H9 (cell line): ENCODE results near the gene ZNF423. TPM values are rescaled to one million over a fixed set of nuclear protein-coding genes. Genes with fewer than 3 reads are reported as not detected.

Source experiments
- DNase-seq: peaks from one replicate; pipeline ENCODE4 v3.0.0-alpha.2; 2017
- H2AFZ ChIP-seq: one replicate; pipeline ENCODE4 v1.6.1; 2013; ENCODE audit warnings: mild to moderate bottlenecking, low read length, control low read depth, moderate library complexity
- H2AK5ac ChIP-seq: 2 replicates; pipeline ENCODE4 v1.6.1; 2013; ENCODE audit warnings: low read length, control low read depth, mixed read lengths; ENCODE audit not compliant: insufficient read length
- H2BK120ac ChIP-seq: one replicate; pipeline ENCODE4 v1.6.1; 2013; ENCODE audit warnings: low read depth, mild to moderate bottlenecking, low read length, control low read depth, inconsistent platforms; ENCODE audit not compliant: poor library complexity, severe bottlenecking
- H2BK12ac ChIP-seq: 2 replicates; pipeline ENCODE4 v1.6.1; 2013; ENCODE audit warnings: low read length, control low read depth, mixed read lengths, low read depth; ENCODE audit not compliant: insufficient read length
- H2BK15ac ChIP-seq: 2 replicates; pipeline ENCODE4 v1.6.1; 2013; ENCODE audit warnings: low read depth, low read length, control low read depth
- H2BK20ac ChIP-seq: one replicate; pipeline ENCODE4 v1.6.1; 2013; ENCODE audit warnings: low read depth, mild to moderate bottlenecking, low read length, control low read depth, inconsistent platforms; ENCODE audit not compliant: poor library complexity, severe bottlenecking
- H2BK5ac ChIP-seq: 2 replicates; pipeline ENCODE4 v1.6.1; 2013; ENCODE audit warnings: low read length, control low read depth, mixed read lengths; ENCODE audit not compliant: insufficient read length
- H3K14ac ChIP-seq: 2 replicates; pipeline ENCODE4 v1.6.1; 2013; ENCODE audit warnings: low read length, control low read depth; ENCODE audit not compliant: insufficient read depth
- H3K18ac ChIP-seq: 2 replicates; pipeline ENCODE4 v1.6.1; 2013; ENCODE audit warnings: low read depth, mild to moderate bottlenecking, mixed read lengths, low read length, control low read depth; ENCODE audit not compliant: insufficient read length
- H3K23ac ChIP-seq: 2 replicates; pipeline ENCODE4 v1.6.1; 2013; ENCODE audit warnings: low read length, control low read depth, mixed read lengths, low read depth; ENCODE audit not compliant: insufficient read length
- H3K23me2 ChIP-seq: 2 replicates; pipeline ENCODE4 v1.6.1; 2013; ENCODE audit warnings: low read depth, mild to moderate bottlenecking, mixed read lengths, low read length, control low read depth; ENCODE audit not compliant: insufficient read length, poor library complexity, severe bottlenecking
- H3K27ac ChIP-seq: 2 replicates; pipeline ENCODE4 v1.5.1; 2013; ENCODE audit warnings: low read length, control low read depth, mixed read lengths, low read depth; ENCODE audit not compliant: insufficient read length
- H3K27me3 ChIP-seq: 2 replicates; pipeline ENCODE4 v1.6.1; 2013; ENCODE audit warnings: low read length, control low read depth, inconsistent platforms; ENCODE audit not compliant: insufficient read depth
- H3K4ac ChIP-seq: 2 replicates; pipeline ENCODE4 v1.6.1; 2013; ENCODE audit warnings: low read depth, mild to moderate bottlenecking, control low read depth, inconsistent platforms, low read length, moderate library complexity
- H3K4me1 ChIP-seq: 2 replicates; pipeline ENCODE4 v1.6.1; 2013; ENCODE audit warnings: low read length, control low read depth, inconsistent platforms; ENCODE audit not compliant: insufficient read depth
- H3K4me2 ChIP-seq: 2 replicates; pipeline ENCODE4 v1.6.1; 2013; ENCODE audit warnings: low read length, control low read depth, mixed read lengths; ENCODE audit not compliant: insufficient read length, insufficient read depth
- H3K56ac ChIP-seq: 2 replicates; pipeline ENCODE4 v1.6.1; 2013; ENCODE audit warnings: low read depth, mild to moderate bottlenecking, mixed read lengths, low read length, control low read depth; ENCODE audit not compliant: insufficient read length
- H3K79me1 ChIP-seq: 2 replicates; pipeline ENCODE4 v1.6.1; 2013; ENCODE audit warnings: low read depth, mild to moderate bottlenecking, moderate library complexity, low read length, control low read depth, inconsistent platforms; ENCODE audit not compliant: insufficient read depth, poor library complexity, severe bottlenecking
- H3K79me2 ChIP-seq: 2 replicates; pipeline ENCODE4 v1.6.1; 2013; ENCODE audit warnings: low read length, control low read depth, inconsistent platforms; ENCODE audit not compliant: insufficient read depth
- H3K9ac ChIP-seq: 2 replicates; pipeline ENCODE4 v1.6.1; 2013; ENCODE audit warnings: low read length, control low read depth, mixed read lengths; ENCODE audit not compliant: insufficient read length; ENCODE audit errors: extremely low read depth
- H3K9me3 ChIP-seq: one replicate; pipeline ENCODE4 v1.6.1; 2013; ENCODE audit warnings: low read depth, low read length, inconsistent platforms; ENCODE audit not compliant: control insufficient read depth
- H3T11ph ChIP-seq: one replicate; pipeline ENCODE4 v1.6.1; 2013; ENCODE audit warnings: mild to moderate bottlenecking, low read length, control low read depth, inconsistent platforms
- H4K20me1 ChIP-seq: one replicate; pipeline ENCODE4 v1.6.1; 2013; ENCODE audit not compliant: control insufficient read depth, insufficient read length, insufficient read depth
- H4K5ac ChIP-seq: 2 replicates; pipeline ENCODE4 v1.6.1; 2013; ENCODE audit warnings: low read depth, mild to moderate bottlenecking, mixed read lengths, low read length, control low read depth; ENCODE audit not compliant: insufficient read length
- H4K8ac ChIP-seq: replicated peaks from 2 replicates; pipeline ENCODE4 v1.6.1; 2013; ENCODE audit warnings: low read length, control low read depth, mixed read lengths, low read depth; ENCODE audit not compliant: insufficient read length
- H4K91ac ChIP-seq: 2 replicates; pipeline ENCODE4 v1.6.1; 2013; ENCODE audit warnings: low read depth, mild to moderate bottlenecking, moderate library complexity, mixed read lengths, low read length, control low read depth; ENCODE audit not compliant: insufficient read length
- H3K27ac Mint-ChIP-seq, 3 experiments: 2 replicates in 2 of 3; 3 replicates in 1 of 3; pipeline ENCODE4 v1.8.0; 2020 to 2021; ENCODE audit warnings: mixed read lengths in 3 of 3, mild to moderate bottlenecking in 1 of 3, moderate library complexity in 1 of 3
- H3K27me3 Mint-ChIP-seq: 2 replicates; pipeline ENCODE4 v1.8.0; 2021; ENCODE audit warnings: low read depth, mild to moderate bottlenecking, moderate library complexity, mixed read lengths
- H3K36me3 Mint-ChIP-seq, 3 experiments: 2 replicates in 2 of 3; 3 replicates in 1 of 3; pipeline ENCODE4 v1.8.0; 2020 to 2021; ENCODE audit warnings: low read depth in 3 of 3, mixed read lengths in 3 of 3; ENCODE audit not compliant: insufficient read depth in 1 of 3
- H3K4me1 Mint-ChIP-seq, 2 experiments: 2 replicates each; pipeline ENCODE4 v1.8.0; 2020; ENCODE audit warnings: mixed read lengths in 2 of 2
- H3K4me3 Mint-ChIP-seq, 2 experiments: 2 replicates in 1 of 2; 3 replicates in 1 of 2; pipeline ENCODE4 v1.8.0; 2020 to 2021; ENCODE audit warnings: mild to moderate bottlenecking in 2 of 2, mixed read lengths in 2 of 2, moderate library complexity in 1 of 2
- H3K9me3 Mint-ChIP-seq, 2 experiments: 2 replicates in 1 of 2; 3 replicates in 1 of 2; pipeline ENCODE4 v1.8.0; 2020; ENCODE audit warnings: mild to moderate bottlenecking in 2 of 2, mixed read lengths in 2 of 2, moderate library complexity in 1 of 2
- CTCF ChIP-seq: fragments of 200-600 bp; sonication (generic); conservative IDR thresholded peaks from 3 replicates; pipeline ENCODE4 v1.8.0; 2021; ENCODE audit warnings: antibody characterized with exemption, mild to moderate bottlenecking
- WGBS: extraction: QIAGEN DNeasy Blood & Tissue Kit; methylation state at CpG from one replicate; pipeline ENCODE4 v1.1.7; 2013; ENCODE audit warnings: missing lambda C conversion rate, low lambda C conversion rate, mixed read lengths; ENCODE audit not compliant: insufficient read length; ENCODE audit errors: extremely low coverage; 5-methylcytosine and 5-hydroxymethylcytosine counted together
- total RNA-seq: library from RNA; stranded (reverse); gene quantifications from 2 replicates; pipeline ENCODE4 v1.2.1, GENCODE V29; 2021

Gene ZNF423
- total RNA-seq, 1 experiment from 2014 or later = 51.5 TPM

GRCh38 chr16:49473773-49474172, 382.1 kb downstream of the ZNF423 start:
- Histone ChIP-seq H3T11ph (no peak overlapping the region), H3K14ac (no peak overlapping the region), H3K79me2 (no peaks in the 10 kb centered on the region), H2BK15ac (no peak overlapping the region), H2AFZ (no peak overlapping the region), H3K9me3 (no peaks in the 10 kb centered on the region), H4K5ac (no peak overlapping the region), H3K4ac (no peak overlapping the region), H4K91ac (no peak overlapping the region), H2AK5ac (no peak overlapping the region), H3K79me1 (no peaks in the 10 kb centered on the region), H2BK120ac (no peak overlapping the region), H4K8ac (no peak overlapping the region), H3K9ac (no peak overlapping the region), H3K56ac (no peak overlapping the region), H3K4me1 (no peaks in the 10 kb centered on the region), H2BK12ac (no peak overlapping the region), H3K27me3 (no peaks in the 10 kb centered on the region), H3K18ac (no peak overlapping the region), H2BK5ac (no peak overlapping the region), H3K4me2 (no peak overlapping the region), H3K27ac (no peak overlapping the region), H3K23ac (no peak overlapping the region), H3K23me2 (no peaks in the 10 kb centered on the region), H4K20me1 (no peaks in the 10 kb centered on the region), H2BK20ac (no peak overlapping the region)
- no CpG with 5 or more reads among the region's 5 CpGs for WGBS
- H3K36me3 Mint-ChIP-seq = no peaks in the 10 kb centered on the region
- H3K9me3 Mint-ChIP-seq = no peaks in the 10 kb centered on the region
- no peak overlapping the region for H3K27ac Mint-ChIP-seq
- peaks cover 5% of the 10 kb centered on the region for H3K27me3 Mint-ChIP-seq
- H3K4me1 Mint-ChIP-seq = peaks cover 0 to 4% of the 10 kb centered on the region in 2 experiments; a peak in 2 of 4 replicates
- DNase-seq = peak; percentile 14
- TF ChIP-seq CTCF = no peak
- no peak overlapping the region for H3K4me3 Mint-ChIP-seq
